SK-N-SH treated with all-trans-retinoic acid at 6 μM for 48 hours (cell line): ENCODE results near the gene MEP1A.
"Not testable (repeated sequence)": the region's sequence is repeated elsewhere in the genome, so short reads cannot be mapped to it uniquely, and the experiment has no call there.

ENCODE experiments used
- ATAC-seq: fragments of 200-7000 bp; cut with Tn5 transposase; 3 replicates; pipeline ENCODE4 v1.9.1; 2020; ENCODE audit warnings: mild to moderate bottlenecking, moderate library complexity
- ARNTL ChIP-seq: fragments of 450-650 bp; formaldehyde crosslinking; IDR thresholded peaks from 2 replicates; pipeline ENCODE4 v1.5.0; 2020; ENCODE audit warnings: low read depth, mild to moderate bottlenecking, moderate library complexity, borderline replicate concordance
- BACH2 ChIP-seq: fragments of 250-450 bp; sonication (Bioruptor Pico); IDR thresholded peaks from 2 replicates; pipeline ENCODE4 v1.9.0; 2021; ENCODE audit warnings: mild to moderate bottlenecking, borderline replicate concordance
- CREB5 ChIP-seq: fragments of 250-450 bp; sonication (Bioruptor Pico); IDR thresholded peaks from 2 replicates; pipeline ENCODE4 v1.5.1; 2020; ENCODE audit warnings: low read depth, mild to moderate bottlenecking, moderate library complexity
- CSDC2 ChIP-seq: fragments of 250-450 bp; sonication (Bioruptor Pico); IDR thresholded peaks from 2 replicates; pipeline ENCODE4 v1.5.0; 2020; ENCODE audit warnings: mild to moderate bottlenecking, moderate library complexity
- CSRNP3 ChIP-seq: fragments of 250-450 bp; sonication (Bioruptor Pico); IDR thresholded peaks from 2 replicates; pipeline ENCODE4 v1.5.1; 2021; ENCODE audit warnings: mild to moderate bottlenecking, moderate library complexity
- ESRRG ChIP-seq: fragments of 250-450 bp; sonication (Bioruptor Pico); IDR thresholded peaks from 2 replicates; pipeline ENCODE4 v1.6.1; 2021; ENCODE audit warnings: mild to moderate bottlenecking
- GLIS3 ChIP-seq: fragments of 250-450 bp; sonication (Bioruptor Pico); IDR thresholded peaks from 2 replicates; pipeline ENCODE4 v1.5.0; 2020; ENCODE audit warnings: mild to moderate bottlenecking, moderate library complexity
- ISL1 ChIP-seq: fragments of 250-450 bp; sonication (Bioruptor Pico); IDR thresholded peaks from 2 replicates; pipeline ENCODE4 v2.1.2; 2022; ENCODE audit warnings: mild to moderate bottlenecking, moderate library complexity
- OSR1 ChIP-seq: fragments of 250-450 bp; sonication (Bioruptor Pico); IDR thresholded peaks from 2 replicates; pipeline ENCODE4 v1.8.0; 2022; ENCODE audit warnings: moderate library complexity, mild to moderate bottlenecking, inconsistent platforms
- PATZ1 ChIP-seq: fragments of 250-450 bp; sonication (Bioruptor Pico); IDR thresholded peaks from 2 replicates; pipeline ENCODE4 v1.8.0; 2020; ENCODE audit warnings: mild to moderate bottlenecking, moderate library complexity, borderline replicate concordance
- POU6F1 ChIP-seq: fragments of 250-450 bp; sonication (Bioruptor Pico); IDR thresholded peaks from 2 replicates; pipeline ENCODE4 v1.8.0; 2021; ENCODE audit warnings: low read depth, mild to moderate bottlenecking, moderate library complexity, borderline replicate concordance
- PPARA ChIP-seq: fragments of 250-450 bp; sonication (Bioruptor Pico); IDR thresholded peaks from 2 replicates; pipeline ENCODE4 v1.5.0; 2020; ENCODE audit warnings: mild to moderate bottlenecking, borderline replicate concordance
- RARB ChIP-seq: fragments of 250-450 bp; sonication (Bioruptor Pico); IDR thresholded peaks from 2 replicates; pipeline ENCODE4 v1.8.0; 2021; ENCODE audit warnings: mild to moderate bottlenecking, moderate library complexity
- SNAI2 ChIP-seq: fragments of 250-450 bp; sonication (Bioruptor Pico); IDR thresholded peaks from 2 replicates; pipeline ENCODE4 v1.5.0; 2020; ENCODE audit warnings: mild to moderate bottlenecking, moderate library complexity
- TCF4 ChIP-seq: fragments of 250-450 bp; sonication (Bioruptor Pico); IDR thresholded peaks from 2 replicates; pipeline ENCODE4 v1.8.0; 2021; ENCODE audit warnings: mild to moderate bottlenecking, moderate library complexity, borderline replicate concordance
- TOX ChIP-seq: fragments of 250-450 bp; sonication (Bioruptor Pico); IDR thresholded peaks from 2 replicates; pipeline ENCODE4 v1.8.0; 2021; ENCODE audit warnings: mild to moderate bottlenecking, moderate library complexity, borderline replicate concordance
- TSHZ2 ChIP-seq: fragments of 250-450 bp; sonication (Bioruptor Pico); IDR thresholded peaks from 2 replicates; pipeline ENCODE4 v1.5.0; 2020; ENCODE audit warnings: mild to moderate bottlenecking, moderate library complexity
- ZFP3 ChIP-seq: fragments of 250-450 bp; sonication (Bioruptor Pico); IDR thresholded peaks from 2 replicates; pipeline ENCODE4 v1.5.0; 2020; ENCODE audit warnings: mild to moderate bottlenecking, moderate library complexity
- ZFP30 ChIP-seq: fragments of 450-650 bp; formaldehyde crosslinking; IDR thresholded peaks from 2 replicates; pipeline ENCODE4 v1.5.0; 2022; ENCODE audit warnings: mild to moderate bottlenecking, moderate library complexity
- ZNF565 ChIP-seq: fragments of 450-650 bp; formaldehyde crosslinking; conservative IDR thresholded peaks from 2 replicates; pipeline ENCODE4 v1.5.0; 2020; ENCODE audit warnings: low read depth, mild to moderate bottlenecking, moderate library complexity
- ZNF8 ChIP-seq: fragments of 450-650 bp; formaldehyde crosslinking; IDR thresholded peaks from 2 replicates; pipeline ENCODE4 v1.5.0; 2020; ENCODE audit warnings: mild to moderate bottlenecking, moderate library complexity

The MEP1A gene

DNA sequence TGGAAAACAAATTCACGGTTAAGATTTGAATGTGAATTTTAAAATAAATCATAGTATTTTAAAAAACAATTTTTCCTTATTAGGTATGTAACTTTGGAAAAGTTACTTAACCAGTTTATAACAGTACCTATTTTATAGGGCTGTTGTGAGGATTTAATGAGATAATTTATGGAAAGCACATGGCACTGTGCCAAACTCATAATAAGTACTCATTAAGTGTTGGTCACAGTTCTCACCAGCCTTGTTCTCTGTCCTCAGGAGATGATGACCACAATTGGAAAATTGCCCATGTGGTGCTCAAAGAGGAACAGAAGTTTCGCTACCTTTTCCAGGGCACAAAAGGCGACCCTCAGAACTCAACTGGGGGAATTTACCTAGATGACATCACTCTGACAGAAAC, 39.6 kb downstream of the MEP1A start:
- ATAC-seq = no peak
- no peak for TF ChIP-seq CREB5
- TF ChIP-seq GLIS3 (CRISPR knock-in tag) = no peak
- TF ChIP-seq BACH2 (CRISPR knock-in tag) = no peak
- no peak for TF ChIP-seq ZNF8
- TF ChIP-seq ESRRG (CRISPR knock-in tag) = no peak
- no peak for TF ChIP-seq ISL1 (CRISPR knock-in tag)
- TF ChIP-seq POU6F1 (CRISPR knock-in tag) = no peak
- TF ChIP-seq ARNTL (CRISPR knock-in tag) = no peak
- no peak for TF ChIP-seq TOX (CRISPR knock-in tag)
- TF ChIP-seq ZFP30 (CRISPR knock-in tag) = no peak
- no peak for TF ChIP-seq RARB (CRISPR knock-in tag)
- no peak for TF ChIP-seq CSDC2 (CRISPR knock-in tag)
- no peak for TF ChIP-seq PPARA
- TF ChIP-seq TSHZ2 (CRISPR knock-in tag) = no peak
- TF ChIP-seq SNAI2 (CRISPR knock-in tag) = no peak
- no peak for TF ChIP-seq ZFP3 (CRISPR knock-in tag)
- TF ChIP-seq TCF4 (CRISPR knock-in tag) = no peak
- TF ChIP-seq ZNF565 (CRISPR knock-in tag) = no peak
- TF ChIP-seq, all 23 proteins: peak for 0

DNA sequence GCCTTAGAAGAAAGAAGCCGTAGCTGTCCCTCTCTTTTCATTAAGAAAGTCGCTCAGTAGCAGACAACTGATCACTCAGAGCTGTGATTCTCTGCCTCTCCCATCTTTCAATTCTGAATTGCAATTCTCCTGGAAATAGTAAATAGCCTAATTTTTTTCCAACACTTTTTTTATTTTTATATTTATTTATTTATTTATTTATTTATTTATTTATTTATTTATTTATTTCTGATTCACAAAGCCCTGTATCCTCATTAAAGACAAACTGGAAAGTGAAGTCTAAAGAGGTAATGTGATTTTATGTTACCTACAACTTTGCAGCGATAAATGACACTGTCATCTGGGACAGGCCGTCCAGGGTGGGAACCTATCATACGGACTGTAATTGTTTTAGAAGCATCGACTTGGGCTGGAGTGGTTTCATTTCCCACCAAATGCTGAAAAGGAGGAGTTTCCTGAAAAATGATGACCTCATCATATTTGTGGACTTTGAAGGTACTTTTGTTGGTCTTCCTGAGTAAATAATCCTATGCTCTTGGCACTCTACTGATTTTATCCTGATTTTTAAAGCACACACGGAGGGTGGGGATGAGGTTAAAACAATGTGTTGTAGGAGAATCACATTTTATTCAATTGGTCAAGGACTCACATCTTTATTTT, 41.2 kb downstream of the MEP1A start:
- not testable (repeated sequence) for ATAC-seq

GRCh38 chr6:46834991-46835390, 41.8 kb downstream of the MEP1A start:
- not testable (repeated sequence) for ATAC-seq

- ATAC-seq = no peak
- TF ChIP-seq TSHZ2 (CRISPR knock-in tag) (no peak), PATZ1 (CRISPR knock-in tag) (no peak), RARB (CRISPR knock-in tag) (no peak), CSRNP3 (no peak), CREB5 (no peak), ZNF565 (CRISPR knock-in tag) (no peak), SNAI2 (CRISPR knock-in tag) (no peak), OSR1 (no peak), GLIS3 (CRISPR knock-in tag) (no peak), POU6F1 (CRISPR knock-in tag) (no peak), TOX (CRISPR knock-in tag) (no peak)
Measured at GRCh38 chr6:46838033-46838432, 44.8 kb downstream of the MEP1A start.
